Measurements from ENCODE around the gene CRIP2.
A peak's percentile ranks its signal among the peaks of the same experiment; 100 is the strongest.

CRIP2 gene

DNA sequence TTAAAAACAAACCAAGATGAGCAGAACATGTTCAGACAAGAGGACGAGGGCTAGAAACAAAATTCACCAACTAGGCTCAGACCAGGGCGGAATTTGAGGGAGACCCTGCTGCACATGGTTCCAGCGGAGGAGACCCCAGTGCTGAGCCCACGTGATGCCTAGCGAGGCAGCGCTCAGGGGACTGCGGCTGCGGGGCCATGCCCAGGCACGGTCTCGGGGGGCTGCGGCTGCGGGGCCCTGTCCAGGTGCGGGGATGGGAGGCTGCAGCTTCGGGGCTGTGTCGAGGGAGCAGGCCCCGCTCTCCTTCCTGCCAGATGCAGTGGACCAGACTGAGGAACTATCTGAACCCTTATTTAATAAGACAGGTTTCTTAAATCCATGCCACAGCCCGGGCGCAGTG, 12.7 kb upstream of the CRIP2 start:
- no peak for DNase-seq (ENCODE audit: low spot score)

DNA sequence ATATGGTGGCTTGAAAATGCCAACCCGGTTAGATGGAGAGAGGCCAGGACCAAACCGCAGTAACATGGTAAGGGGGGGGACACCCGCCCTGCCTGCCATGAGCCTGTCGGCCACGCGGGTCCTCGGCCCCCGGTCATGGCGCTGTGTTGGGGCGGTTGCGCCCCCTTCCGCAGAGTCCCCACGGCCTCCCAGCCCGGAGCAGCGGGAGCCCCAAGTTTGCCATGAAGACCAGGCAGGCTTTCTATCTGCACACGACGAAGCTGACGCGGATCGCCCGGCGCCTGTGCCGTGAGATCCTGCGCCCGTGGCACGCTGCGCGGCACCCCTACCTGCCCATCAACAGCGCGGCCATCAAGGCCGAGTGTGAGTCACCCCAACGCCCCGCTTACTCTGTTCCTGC, 10.1 kb upstream of the CRIP2 start:
- no peak for DNase-seq (ENCODE audit: low spot score)

DNA sequence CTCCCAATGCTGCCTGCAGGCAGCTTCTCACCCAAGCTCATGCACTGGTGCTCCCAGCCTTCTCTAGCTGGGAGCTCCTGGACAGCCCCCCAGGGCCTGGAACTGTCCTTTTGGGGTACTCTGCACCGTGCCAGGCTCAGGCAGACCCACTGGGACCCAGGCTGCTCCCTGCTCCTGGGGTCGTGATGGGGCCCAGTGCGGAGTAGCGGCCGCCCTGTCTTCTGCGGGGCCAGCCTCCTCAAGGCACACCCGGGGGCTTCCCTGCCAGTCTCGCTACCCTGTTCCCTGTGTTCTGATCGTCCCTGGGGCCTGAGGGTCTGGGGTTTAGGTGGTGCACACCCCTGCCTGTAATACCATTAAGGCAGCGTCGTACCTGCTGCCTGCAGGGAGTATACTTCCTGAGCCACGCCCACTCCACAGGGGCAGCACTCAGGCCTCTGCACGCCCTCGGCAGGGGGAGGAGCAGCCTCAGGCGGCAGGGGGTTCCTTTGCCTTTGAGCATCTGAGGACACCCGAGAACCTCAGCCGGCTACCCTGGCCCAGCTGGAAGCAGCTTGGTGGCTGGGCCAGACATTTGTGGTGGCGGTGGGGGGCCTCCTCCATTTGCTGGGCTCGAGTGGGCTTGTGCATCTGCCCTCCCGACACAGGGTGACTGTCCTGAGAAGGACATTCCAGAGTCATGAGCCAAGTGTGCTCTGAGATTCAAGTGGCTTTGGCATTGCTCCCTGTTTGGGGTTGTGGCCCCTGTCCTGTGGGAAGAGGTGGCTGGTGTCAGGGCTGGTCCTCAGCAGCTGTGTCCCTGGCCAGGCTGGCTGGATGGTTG, 9.2 kb upstream of the CRIP2 start:
- no peak for DNase-seq (ENCODE audit: low spot score)

DNA sequence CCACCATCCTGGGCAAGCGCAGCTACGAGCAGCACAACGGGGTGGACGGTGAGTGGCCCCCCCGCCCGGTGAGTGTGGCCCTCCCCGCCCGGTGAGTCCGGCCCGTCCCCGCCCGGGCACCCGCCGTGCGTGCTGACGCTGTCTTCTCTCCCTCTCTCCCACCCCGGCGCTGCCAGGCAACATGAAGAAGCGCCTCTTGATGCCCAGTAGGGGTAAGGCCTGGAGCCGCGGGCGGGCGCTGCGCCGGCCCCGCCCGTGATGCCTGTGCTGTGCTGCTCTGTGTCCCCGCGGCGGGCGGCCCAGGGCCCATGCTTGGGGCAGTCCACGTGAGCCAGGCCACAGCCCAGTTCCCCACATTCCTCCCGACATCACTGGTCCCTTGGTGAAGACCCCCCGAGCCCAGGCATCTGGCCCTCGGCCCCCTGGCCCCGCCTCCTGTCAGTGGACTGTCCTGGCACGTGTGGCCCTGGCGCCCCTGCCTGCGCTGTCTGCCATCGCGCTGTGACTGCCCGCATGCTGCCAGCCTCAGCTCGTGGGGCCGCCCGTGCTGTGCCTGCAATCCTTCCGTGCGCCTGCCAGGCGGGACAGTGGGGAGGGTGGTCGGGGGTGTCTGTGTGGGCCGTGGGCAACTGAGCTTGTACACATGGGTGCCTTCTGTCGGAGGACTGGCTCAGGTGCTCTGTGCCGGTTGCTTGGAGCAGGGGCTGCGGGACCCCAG, 7.9 kb upstream of the CRIP2 start:
- DNase-seq (ENCODE audit: low spot score), result no peak

DNA sequence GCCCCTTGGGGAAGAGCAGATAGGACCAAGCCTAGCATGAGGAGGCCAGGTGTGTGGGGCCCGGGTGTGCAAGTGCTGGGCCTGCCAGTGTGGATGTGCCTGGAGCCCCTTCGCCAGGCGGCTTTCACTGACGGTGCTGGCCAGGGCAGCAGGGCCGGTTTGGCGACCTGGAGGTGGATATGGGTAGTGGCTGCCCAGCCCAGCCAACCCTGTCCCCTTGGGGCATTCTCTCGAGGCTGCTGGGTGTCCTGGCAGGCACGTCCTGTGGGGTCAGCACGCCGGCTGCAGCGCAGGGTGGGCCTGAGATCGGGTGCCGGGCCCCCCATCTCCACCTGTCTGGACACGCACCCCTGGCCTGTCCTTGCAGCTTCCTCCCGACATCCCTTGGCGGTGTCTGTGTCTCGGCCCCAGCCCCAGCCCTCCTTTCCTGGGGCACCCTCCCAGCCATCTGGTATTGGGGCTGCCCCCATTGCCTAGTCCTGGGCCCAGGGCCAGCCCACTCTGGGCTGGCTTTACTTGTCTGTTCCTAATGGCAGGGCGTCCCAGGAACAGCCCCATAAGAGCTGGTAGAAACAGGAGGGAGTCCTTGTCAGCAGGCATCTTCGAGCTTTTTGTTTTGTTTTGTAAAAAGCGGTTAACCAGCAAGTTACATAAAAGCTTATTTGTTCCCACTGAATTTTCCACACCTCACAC, 7.2 kb upstream of the CRIP2 start:
- DNase-seq (ENCODE audit: low spot score), result no peak

DNA sequence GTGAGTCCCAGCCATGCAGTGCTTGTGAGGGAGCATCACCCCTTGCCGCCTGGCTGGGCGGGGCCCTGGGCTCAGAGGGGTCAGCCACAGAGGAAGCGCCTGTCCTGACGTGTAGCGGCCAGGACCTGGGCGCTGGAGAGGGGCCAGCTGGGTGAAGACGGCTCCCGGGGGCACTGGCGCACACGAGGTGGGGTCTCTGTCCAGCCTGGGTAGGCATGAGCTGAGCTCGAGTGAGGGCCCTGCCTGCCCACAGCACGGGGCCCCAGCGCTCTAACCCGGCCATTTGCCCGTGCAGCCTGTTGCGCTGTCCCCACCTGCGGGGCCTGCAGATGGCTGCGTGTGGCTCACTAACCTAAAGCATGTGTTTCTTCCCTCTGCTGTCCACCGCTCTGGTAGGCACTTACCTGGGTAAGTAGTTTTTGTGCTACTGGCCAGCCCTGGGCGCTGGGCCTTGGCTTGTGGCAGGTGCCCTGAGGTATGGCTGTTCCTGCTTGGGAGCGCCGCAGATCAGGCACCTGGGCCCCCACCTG, 6.6 kb upstream of the CRIP2 start:
- DNase-seq (ENCODE audit: low spot score), result no peak

DNA sequence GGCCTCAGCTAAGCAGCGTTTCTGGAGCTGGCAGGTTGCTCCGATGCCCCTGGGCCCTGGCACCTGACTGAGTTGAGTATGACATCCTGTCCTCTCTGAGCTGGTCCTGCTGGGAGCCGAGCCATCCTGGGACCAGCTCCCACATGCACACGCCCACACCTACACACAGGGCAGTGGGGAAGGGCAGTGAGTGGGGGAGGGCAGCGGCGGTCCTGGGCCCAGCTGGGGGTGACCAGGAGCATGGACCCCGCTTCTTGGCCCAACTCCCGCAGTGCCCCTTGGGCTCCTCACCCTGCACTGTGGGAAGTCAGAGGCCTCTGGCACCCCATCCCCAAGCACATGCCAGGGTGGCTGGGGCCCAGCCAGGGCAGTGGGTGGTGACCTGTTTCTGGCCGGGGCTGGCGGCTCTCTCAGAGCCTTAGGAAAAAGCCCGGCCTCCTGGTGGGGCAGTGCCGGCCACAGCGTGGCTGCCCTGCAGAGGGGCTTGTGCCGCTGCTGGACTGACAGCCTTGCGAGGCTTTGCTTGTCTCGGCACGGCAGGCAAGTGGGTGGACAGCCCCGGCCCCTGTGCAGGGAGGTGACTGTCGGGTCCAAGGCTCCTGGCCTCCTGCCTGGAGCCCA, 5.9 kb upstream of the CRIP2 start:
- DNase-seq (ENCODE audit: low spot score), result no peak

DNA sequence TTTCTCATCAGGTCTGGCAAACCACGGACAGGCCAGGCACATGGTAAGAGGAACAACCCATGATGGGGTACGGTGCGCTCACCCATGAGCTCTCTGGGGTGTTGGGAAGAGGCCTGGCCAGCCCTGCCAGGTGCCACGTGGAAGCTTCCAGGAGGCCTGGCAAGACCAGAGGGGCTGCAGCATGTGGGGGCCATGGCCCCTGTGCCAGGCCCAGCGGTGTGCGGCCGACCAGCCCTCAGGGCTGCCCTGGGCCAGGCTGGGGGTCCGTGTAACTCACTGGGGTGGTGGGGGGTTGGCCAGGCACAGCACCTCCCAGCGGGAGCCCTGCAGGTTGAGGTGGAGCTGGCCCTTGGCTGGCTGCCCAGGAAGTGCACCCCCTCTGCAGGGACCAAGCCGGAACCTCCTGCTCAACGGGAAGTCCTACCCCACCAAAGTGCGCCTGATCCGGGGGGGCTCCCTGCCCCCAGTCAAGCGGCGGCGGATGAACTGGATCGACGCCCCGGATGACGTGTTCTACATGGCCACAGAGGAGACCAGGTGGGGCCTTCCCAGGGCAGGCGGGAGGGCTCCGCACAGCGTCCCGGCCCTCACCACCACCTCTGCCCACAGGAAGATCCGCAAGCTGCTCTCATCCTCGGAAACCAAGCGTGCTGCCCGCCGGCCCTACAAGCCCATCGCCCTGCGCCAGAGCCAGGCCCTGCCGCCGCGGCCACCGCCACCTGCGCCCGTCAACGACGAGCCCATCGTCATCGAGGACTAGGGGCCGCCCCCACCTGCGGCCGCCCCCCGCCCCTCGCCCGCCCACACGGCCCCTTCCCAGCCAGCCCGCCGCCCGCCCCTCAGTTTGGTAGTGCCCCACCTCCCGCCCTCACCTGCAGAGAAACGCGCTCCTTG, 4.9 kb upstream of the CRIP2 start:
- no peak for DNase-seq (ENCODE audit: low spot score)

DNA sequence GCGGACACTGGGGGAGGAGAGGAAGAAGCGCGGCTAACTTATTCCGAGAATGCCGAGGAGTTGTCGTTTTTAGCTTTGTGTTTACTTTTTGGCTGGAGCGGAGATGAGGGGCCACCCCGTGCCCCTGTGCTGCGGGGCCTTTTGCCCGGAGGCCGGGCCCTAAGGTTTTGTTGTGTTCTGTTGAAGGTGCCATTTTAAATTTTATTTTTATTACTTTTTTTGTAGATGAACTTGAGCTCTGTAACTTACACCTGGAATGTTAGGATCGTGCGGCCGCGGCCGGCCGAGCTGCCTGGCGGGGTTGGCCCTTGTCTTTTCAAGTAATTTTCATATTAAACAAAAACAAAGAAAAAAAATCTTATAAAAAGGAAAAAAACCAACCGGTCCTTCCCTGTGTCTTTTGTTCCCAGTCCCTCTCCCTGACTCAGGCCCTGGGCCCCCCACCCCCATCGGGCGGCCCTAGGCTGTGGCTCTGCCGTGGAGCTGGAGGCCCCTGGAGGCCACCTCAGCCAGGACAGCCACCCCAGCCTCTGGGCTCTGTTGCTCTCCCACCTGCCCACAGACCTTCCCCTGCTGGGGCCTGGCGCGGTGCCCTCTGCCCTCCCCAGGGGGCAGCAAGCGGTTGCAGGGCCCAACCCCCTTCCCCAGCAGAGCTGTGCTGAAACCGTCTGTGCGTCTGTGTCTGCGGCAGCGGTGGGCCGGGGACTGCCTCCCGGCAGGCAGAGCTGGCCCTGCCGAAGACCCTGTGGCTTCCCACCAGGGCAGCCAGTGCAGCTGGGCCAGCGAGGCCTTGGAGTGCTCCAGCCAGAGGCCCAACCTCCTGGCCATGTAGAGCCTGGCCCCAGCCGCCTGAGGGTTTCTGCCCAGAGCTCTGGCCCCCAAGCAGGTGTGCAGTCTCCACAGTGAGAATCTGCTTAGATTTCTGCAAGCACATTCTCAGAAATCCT, 4.0 kb upstream of the CRIP2 start:
- no peak for DNase-seq (ENCODE audit: low spot score)

DNA sequence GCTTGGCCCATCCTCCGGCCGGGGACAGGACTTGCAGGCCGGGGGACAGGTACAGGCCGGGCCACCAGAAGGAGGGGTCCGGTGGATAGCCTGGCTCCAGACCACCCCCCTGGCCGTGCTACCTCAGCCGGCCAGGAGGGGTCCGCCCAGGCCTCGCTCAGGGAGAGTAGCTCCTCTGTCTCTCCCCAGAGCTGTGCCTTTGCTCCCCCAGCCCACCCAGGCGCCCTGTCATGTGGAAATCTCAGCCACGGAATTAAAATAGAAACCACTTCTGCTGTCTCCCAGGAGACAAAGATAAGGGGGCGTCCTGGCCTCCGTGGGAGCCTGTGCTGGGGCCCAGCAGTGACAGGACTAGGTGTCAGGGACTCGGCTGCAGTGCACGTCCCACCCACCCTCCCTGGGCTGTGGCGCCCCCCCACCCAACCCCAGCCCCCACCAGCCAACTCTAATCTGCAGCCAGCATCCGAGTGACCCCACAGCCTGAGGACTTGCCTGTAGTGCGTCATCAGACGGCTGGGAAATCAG, 3.3 kb upstream of the CRIP2 start:
- no peak for DNase-seq (ENCODE audit: low spot score)

DNA sequence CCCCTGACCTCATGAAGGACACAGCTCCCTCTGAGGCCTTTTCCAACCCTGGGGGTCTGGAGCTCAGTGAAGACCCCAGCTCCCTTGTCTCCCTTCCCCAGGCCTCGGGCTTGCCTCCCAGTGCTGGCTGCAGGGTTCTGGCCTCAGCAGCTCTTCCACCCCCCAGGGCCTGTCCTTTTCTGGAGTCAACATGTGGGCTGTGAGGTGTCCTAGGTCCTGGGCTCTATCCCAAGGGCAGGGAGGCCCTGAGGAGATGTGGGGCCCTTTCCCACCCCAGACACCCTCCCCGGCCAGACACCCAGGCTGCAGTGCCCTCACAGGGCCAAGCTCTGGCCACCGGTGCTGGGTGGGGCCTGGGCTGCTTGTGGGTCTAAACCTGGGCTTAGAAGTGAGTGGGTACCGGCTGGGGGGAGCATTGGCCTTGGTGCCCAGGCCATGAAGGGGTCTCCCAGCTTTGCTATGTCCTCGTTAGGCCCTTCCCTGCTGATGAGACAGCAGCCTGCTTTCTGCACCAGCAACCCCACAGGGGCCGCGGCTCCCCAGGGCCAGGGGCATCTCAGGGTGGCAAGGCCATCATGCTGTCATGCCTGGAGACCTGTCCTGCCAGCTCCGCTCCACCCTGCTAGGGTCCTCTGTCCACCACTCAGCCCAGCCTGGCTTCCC, 2.7 kb upstream of the CRIP2 start:
- DNase-seq (ENCODE audit: low spot score), result no peak

DNA sequence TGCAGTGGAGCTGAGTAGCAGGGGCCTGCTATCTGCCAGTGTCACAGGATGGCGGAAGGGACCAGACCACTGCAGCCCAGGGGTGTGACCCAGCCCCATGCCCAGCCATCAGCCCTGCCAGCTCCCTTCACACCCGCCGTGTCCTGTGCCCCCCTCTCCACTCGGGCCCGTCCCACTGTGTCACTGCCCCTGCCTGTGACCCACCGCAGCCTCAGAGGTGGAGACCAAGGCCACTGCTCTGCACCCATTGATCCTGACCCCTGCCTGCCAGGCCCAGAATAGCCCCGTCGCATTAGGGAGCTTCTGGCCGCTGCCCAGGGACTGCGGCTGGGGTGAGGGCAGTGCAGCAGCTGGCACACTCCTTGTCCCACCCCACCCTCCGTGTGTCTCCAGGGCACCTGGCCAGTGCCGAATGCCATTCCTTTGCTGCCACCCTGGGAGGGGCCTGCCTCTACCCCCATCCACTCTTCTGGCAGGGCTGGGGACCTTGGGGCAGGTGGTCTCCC, 2.1 kb upstream of the CRIP2 start:
- no peak for DNase-seq (ENCODE audit: low spot score)

DNA sequence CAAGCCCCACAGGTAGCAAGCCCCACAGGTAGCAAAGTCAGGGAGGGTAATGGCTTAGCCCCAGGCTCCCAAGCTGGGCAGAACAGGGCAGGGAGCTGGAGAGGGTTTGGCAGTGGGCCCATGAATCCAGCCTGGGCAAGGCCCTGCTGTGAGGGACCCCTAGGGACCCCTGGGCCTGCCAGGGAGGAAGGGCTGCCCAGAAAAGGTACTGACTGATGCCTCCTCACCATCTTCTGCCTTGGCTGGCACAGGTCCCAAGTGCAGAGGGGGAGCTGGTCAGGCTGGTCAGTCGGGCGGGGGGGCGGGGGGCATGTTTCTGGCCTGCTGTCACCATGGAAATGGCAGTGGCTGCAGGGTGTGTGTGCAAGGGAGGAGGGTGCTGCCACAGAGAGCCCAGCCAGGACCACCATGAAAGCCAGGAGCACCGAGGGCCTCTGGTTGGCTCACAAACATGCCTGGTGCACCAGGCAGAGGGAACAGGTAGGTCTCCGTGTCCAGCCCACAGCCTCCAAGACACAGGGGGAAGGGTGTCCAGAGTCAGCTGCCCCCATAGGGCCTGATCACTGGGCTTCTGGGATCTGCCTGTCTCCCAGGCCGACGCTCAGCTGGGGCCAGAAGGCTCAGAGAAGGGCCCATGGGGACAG, 1.5 kb upstream of the CRIP2 start:
- no peak for DNase-seq (ENCODE audit: low spot score)

DNA sequence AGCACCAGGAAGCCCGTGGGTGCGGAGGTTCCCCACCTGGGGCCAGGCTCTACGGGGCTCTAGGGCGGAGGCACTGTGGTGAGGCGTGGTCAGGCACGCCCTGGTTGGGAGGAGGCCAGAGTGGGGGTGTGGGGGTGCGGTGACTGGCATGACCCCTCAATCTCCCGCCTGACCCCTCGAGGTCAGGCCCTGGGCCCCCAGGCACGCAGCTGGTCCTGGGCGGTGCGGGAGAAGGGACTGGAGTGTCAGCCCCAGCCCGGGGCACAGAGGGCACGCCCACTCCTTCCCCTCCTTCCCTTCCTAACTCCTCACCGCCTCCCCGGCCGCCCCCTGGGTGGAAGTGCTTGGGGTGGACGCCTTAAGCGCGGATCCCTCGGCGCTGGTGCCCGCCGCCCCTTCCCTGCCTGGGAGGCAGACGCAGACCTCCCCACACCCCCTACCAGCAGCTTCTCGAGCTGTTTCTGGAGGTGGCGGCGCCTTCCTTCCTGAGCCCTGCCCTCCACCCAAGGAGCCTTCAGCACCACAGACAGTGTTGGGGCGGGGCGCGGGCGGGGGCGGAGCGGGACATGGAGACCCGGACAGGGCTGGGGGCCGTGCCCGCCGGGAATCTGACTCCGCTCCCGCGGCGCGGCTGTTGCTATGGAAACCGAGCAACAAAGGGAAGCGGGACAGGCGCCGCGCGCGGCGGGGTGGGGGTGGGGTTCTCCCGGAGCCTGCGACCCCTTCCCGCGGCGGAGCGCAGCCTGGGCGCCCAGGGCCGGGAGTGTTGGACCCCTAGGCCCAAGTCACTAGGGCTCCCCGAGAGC, 741 bp upstream of the CRIP2 start:
- DNase-seq (ENCODE audit: low spot score), result peak; percentile 55

DNA sequence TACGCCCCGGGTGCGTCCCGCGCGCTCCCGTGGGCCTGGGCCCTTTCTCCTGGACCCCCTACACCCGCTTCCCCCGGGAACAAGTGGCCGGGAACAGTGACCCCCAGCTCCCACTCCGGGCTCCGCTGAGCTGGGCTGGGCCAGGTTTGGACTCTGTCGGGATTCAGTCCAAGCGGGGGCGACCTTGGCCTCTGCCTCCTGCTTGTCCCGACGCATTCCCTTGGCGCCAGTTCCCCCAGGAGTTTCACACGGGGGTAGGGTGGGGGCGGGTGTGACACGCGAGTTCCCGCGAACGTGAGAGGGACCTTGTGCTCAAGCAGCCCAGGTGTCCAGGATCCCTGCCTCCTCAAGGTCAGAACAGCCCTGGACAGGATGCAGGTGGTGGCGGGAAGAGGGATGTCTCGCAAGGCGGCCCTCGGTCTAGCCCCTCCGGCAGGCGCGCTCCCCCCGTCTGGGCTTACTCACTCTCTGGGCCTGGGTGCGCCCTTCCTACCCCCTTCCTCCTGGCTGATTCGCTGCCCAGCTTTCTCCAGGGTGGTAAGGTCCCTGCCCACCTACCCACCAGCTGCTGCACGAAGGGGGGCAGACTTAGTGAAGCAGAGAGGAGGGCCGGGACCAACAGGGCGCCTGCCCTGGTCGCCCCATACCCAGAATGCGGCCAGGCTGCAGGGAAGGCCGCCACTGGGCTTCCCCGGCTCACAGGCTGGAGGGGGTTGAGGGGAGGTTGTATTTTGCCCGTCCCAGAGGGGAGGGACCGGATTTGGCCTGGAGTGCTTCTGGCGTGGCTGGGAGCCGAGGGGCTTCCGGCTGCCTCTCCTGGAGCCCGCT, 862 bp downstream of the CRIP2 start:
- DNase-seq (ENCODE audit: low spot score), result no peak

DNA sequence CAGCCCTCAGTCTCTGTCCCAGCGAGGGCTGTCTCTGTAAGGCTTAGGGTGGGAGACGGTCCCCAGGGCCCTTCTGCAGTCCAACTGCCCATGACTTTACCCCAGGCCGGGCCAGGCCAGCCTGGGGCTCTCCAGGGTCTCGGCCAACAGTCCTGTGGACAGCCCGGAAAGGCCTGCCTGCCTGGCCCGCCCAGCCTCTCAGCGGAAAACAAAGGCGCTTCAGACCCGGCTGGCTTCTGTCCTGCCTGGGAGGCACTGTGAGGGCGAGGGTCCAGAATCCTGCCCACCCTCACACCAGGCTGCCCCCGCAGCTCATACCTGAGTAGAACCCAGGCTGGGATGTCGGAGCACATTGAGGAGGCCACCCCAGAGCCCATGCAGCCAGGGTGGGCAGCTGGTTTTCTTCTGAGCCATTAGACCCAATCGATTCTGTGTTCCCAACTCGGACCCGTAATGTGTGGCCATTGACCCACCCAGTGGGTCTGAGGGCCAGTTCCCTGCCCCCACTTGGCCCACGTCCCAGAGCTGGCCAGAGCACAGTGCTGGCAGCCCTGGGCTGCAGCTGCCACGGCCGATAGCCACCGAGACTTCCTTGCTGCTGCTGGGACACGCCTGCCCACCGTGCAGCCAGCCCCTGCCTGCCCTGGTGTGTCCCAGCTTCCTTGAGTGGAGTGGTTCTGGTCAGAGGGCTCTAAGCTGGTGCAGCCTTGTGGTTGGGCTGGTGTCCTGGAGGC, 1.6 kb downstream of the CRIP2 start:
- DNase-seq (ENCODE audit: low spot score), result no peak
